Transverse colon (tissue), 4 donors: ENCODE data around the gene EDARADD.

Experiments used
- EP300 ChIP-seq: sonication (generic); formaldehyde crosslinking; IDR thresholded peaks from one replicate; pipeline ENCODE4 v1.6.1; 2017; ENCODE audit warnings: antibody characterized with exemption, low read depth
- POLR2A ChIP-seq: fragments of 450-650 bp; IDR thresholded peaks from one replicate; pipeline ENCODE4 v1.6.1; 2016; ENCODE audit warnings: antibody characterized with exemption, mild to moderate bottlenecking, moderate library complexity
- POLR2AphosphoS5 ChIP-seq, 3 donors: sonication (generic); formaldehyde crosslinking; IDR thresholded peaks; one replicate each; pipeline ENCODE4 v1.6.1; 2016; ENCODE audit warnings: antibody characterized with exemption in 3 of 3
- TF ChIP-seq, protein P1 (sequence below), 5 experiments: fragments of 200-600 bp in 3 of 5; fragments of 450-650 bp in 2 of 5; sonication (generic) in 3 of 5; IDR thresholded peaks; 1 replicate in 2 of 5; 2 replicates in 3 of 5; pipeline ENCODE4 v1.5.1; 2016 to 2017; ENCODE audit warnings: antibody characterized with exemption in 5 of 5, inconsistent platforms in 3 of 5, mild to moderate bottlenecking in 2 of 5, moderate library complexity in 1 of 5

DNA sequence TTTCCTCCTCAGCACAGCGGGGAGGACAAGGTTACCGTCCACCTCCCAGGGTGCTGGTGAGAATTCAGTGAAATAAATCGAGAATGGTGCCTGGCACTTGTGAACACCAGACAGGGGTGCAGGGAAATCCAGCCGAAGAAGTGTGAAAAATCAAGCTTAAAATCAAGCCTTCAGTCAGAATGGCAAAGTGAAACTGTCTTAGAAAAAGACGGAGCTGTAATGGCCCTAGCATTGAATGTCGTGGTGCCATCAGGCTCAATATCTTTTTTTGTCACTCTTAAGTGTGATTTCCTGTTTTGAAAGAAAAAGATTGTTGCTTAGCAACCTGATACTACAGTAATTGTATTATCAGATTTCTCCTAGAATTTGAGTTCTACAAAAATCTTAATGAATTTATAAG lies 22.1 kb downstream of the EDARADD start:
- TF ChIP-seq, protein P1, sequence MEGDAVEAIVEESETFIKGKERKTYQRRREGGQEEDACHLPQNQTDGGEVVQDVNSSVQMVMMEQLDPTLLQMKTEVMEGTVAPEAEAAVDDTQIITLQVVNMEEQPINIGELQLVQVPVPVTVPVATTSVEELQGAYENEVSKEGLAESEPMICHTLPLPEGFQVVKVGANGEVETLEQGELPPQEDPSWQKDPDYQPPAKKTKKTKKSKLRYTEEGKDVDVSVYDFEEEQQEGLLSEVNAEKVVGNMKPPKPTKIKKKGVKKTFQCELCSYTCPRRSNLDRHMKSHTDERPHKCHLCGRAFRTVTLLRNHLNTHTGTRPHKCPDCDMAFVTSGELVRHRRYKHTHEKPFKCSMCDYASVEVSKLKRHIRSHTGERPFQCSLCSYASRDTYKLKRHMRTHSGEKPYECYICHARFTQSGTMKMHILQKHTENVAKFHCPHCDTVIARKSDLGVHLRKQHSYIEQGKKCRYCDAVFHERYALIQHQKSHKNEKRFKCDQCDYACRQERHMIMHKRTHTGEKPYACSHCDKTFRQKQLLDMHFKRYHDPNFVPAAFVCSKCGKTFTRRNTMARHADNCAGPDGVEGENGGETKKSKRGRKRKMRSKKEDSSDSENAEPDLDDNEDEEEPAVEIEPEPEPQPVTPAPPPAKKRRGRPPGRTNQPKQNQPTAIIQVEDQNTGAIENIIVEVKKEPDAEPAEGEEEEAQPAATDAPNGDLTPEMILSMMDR (IDR thresholded peaks at IDR 0.05), result no peak
- TF ChIP-seq POLR2A, result no peak
- TF ChIP-seq POLR2AphosphoS5 (IDR thresholded peaks at IDR 0.05), result no peak
- no peak for TF ChIP-seq EP300
